Peyer's patch (tissue), 4 donors: Measurements from ENCODE around the gene PTH1R.

Source experiments
- CTCF ChIP-seq, 6 experiments: fragments of 450-650 bp in 4 of 6; fragments of 200-600 bp in 2 of 6; sonication (generic) in 1 of 6; IDR thresholded peaks; one replicate each; pipeline ENCODE4 v1.5.1; 2017 to 2019; ENCODE audit warnings: antibody characterized with exemption in 6 of 6, mild to moderate bottlenecking in 3 of 6, moderate library complexity in 1 of 6
- POLR2A ChIP-seq, 2 donors: fragments of 450-650 bp; IDR thresholded peaks; one replicate each; pipeline ENCODE4 v1.5.1; 2017; ENCODE audit warnings: antibody characterized with exemption in 2 of 2, mild to moderate bottlenecking in 2 of 2, moderate library complexity in 2 of 2

GRCh38 chr3:46946416-46946815 is 68.9 kb downstream of the PTH1R start:
- TF ChIP-seq CTCF (IDR thresholded peaks at IDR 0.05) (no peak), POLR2A (IDR thresholded peaks at IDR 0.05) (peak in 1 of 2 donors; percentile 24)
